PC-9 (cell line): ENCODE data around the gene PTAFR. TPM values are rescaled to one million over a fixed set of nuclear protein-coding genes. Genes with fewer than 3 reads are reported as not detected.

Experiments
- BruUV-seq: library from RNA; stranded (reverse); fragments of 400-500 nt; replicated peaks from 2 replicates; lab custom pipeline; 2021; lab: Mats Ljungman, UMichigan
- CTCF ChIA-PET: fragments of 300-600 bp; sonication (Branson Sonifier 250); formaldehyde crosslinking; loops from one replicate; lab custom pipeline; 2022; ENCODE audit warnings: antibody characterized with exemption; lab: Charles Lee
- POLR2A ChIA-PET: fragments of 300-600 bp; sonication (Branson Sonifier 250); formaldehyde crosslinking; loops from one replicate; lab custom pipeline; 2022; ENCODE audit warnings: antibody characterized with exemption; ENCODE audit not compliant: unreplicated experiment; lab: Charles Lee
- DNase-seq, 2 experiments: peaks; one replicate each; pipeline versions ENCODE4 v3.0.0 to v3.0.0-alpha.2; 2015 to 2022; ENCODE audit warnings: mixed read lengths in 1 of 2
- H2AFZ ChIP-seq: fragments of 200-600 bp; sonication (generic); 2 replicates; pipeline ENCODE4 v1.8.1; 2017; ENCODE audit warnings: antibody characterized with exemption
- H3F3A ChIP-seq: fragments of 200-600 bp; sonication (generic); 2 replicates; pipeline ENCODE4 v1.8.1; 2017; ENCODE audit warnings: antibody characterized with exemption, mild to moderate bottlenecking, low read depth; ENCODE audit not compliant: insufficient read depth
- H3K27ac ChIP-seq: fragments of 200-600 bp; sonication (generic); 2 replicates; pipeline ENCODE4 v1.6.1; 2016; ENCODE audit warnings: mixed run types
- H3K27me3 ChIP-seq: fragments of 200-600 bp; sonication (generic); 2 replicates; pipeline ENCODE4 v1.6.1; 2016; ENCODE audit warnings: low read depth, mixed run types; ENCODE audit not compliant: insufficient read depth
- H3K36me3 ChIP-seq: fragments of 200-600 bp; sonication (generic); 2 replicates; pipeline ENCODE4 v1.6.1; 2016; ENCODE audit warnings: low read depth, mixed run types
- H3K4me1 ChIP-seq: fragments of 200-600 bp; sonication (generic); replicated peaks from 2 replicates; pipeline ENCODE4 v1.6.1; 2016; ENCODE audit warnings: mixed run types; ENCODE audit not compliant: insufficient read depth
- H3K4me2 ChIP-seq: fragments of 200-600 bp; sonication (generic); 2 replicates; pipeline ENCODE4 v1.6.1; 2017; ENCODE audit warnings: mixed run types
- H3K4me3 ChIP-seq: fragments of 200-600 bp; sonication (generic); 2 replicates; pipeline ENCODE4 v1.6.1; 2016; ENCODE audit warnings: mixed run types
- H3K79me2 ChIP-seq: fragments of 200-600 bp; sonication (generic); 2 replicates; pipeline ENCODE4 v1.6.1; 2017; ENCODE audit warnings: low read depth, mixed run types
- H3K9me2 ChIP-seq: fragments of 200-600 bp; sonication (generic); 2 replicates; pipeline ENCODE4 v1.8.1; 2017; ENCODE audit warnings: mild to moderate bottlenecking; ENCODE audit not compliant: insufficient read depth
- H3K9me3 ChIP-seq: fragments of 200-600 bp; sonication (generic); 2 replicates; pipeline ENCODE4 v1.8.1; 2016; ENCODE audit warnings: low read depth; ENCODE audit not compliant: insufficient read depth
- H4K20me1 ChIP-seq: fragments of 200-600 bp; sonication (generic); 2 replicates; pipeline ENCODE4 v1.8.1; 2017; ENCODE audit not compliant: insufficient read depth
- EZH2 ChIP-seq: fragments of 200-600 bp; sonication (generic); IDR thresholded peaks from 2 replicates; pipeline ENCODE4 v1.8.0; 2017; ENCODE audit warnings: antibody characterized with exemption, low read depth
- intact Hi-C: fragments of 100-400 bp; cut with micrococcal nuclease; formaldehyde crosslinking; loops from one replicate; pipeline ENCODE4 v1.10.0; 2022; ENCODE audit not compliant: unreplicated experiment
- total RNA-seq: library from RNA; stranded (reverse); gene quantifications from 2 replicates; pipeline ENCODE4 v1.2.3, GENCODE V29; 2021
- TF ChIP-seq, protein P1 (sequence below): fragments of 200-600 bp; sonication (generic); conservative IDR thresholded peaks from 2 replicates; pipeline ENCODE4 v1.6.1; 2017; ENCODE audit warnings: mixed run types, antibody characterized with exemption, mild to moderate bottlenecking, moderate library complexity

PTAFR gene
- total RNA-seq, 1 experiment from 2014 or later: 12.2 TPM

DNA sequence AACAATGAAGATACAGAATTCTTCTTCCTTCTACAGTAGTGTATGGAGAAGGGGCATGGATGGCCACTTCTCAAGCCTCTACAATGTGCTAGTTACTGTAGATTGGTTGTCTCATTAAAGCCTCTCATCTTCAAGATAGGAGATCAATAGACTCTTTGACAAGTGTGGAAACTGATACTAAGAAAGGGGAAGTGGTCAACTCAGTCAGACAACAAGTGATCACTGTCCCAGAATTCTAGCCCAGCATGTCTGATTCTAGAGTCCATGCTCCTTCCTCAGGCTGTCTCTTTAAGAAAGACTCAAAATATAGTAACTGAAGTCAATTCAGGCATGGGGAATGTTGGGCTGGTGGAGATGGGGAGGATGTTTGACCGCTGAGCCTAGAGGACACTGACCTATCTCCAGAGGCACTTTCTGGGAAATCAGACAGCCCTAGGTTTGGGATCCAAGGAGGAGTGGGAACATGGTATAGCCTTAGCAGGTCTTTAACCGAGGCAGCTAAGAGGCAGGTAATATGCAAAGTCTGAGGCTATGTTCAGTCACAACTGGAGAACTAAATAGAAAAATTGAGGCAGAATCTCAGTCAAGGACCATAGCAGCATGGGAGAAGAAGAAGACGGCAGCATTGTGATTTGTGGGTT is 48.8 kb downstream of the PTAFR start:
- peaks cover 33% of the 10 kb centered on the region for H3F3A ChIP-seq
- POLR2A ChIA-PET: no interaction called here
- BruUV-seq: no TSS peak

DNA sequence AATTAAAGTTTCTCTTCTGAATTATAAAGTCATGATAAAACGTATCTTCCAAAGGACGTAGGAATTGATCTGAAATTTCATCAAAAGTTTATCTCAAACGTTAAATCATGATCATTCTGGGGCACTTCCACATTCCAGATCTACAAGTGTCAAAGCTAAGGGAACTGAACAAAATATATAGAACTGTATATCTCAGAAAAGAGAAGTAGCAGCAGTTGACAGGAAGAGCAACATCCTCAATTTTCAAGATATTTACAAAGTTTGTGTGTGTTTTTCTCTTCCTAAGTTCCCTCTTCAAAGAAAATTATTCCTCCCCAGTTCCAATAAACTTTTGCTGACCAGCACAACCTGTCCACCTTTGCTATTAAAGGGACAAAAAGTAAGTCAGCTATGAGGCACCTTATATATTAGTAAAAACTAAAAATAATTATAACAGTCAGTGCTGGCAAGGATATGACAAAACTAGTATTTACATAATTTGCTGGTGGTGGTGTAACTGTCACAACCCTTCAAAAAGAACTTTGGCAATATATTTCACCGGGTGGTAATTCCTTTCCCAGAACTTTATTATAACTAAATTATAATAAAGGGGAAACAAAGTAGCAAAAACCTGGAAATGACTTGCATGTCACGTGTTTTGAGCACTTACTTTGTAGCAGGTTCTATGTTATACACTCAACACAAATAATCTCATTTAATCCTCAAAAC is 49.6 kb downstream of the PTAFR start:
- Histone ChIP-seq H3K9me3 (no peaks in the 10 kb centered on the region), H3K4me1 (peaks cover 35% of the 10 kb centered on the region), H3F3A (peaks cover 35% of the 10 kb centered on the region), H2AFZ (no peak overlapping the region), H3K27ac (no peak overlapping the region), H3K4me3 (no peak overlapping the region), H3K79me2 (no peaks in the 10 kb centered on the region), H3K4me2 (no peak overlapping the region), H3K27me3 (no peaks in the 10 kb centered on the region), H3K9me2 (no peaks in the 10 kb centered on the region), H4K20me1 (no peaks in the 10 kb centered on the region), H3K36me3 (no peaks in the 10 kb centered on the region)
- intact Hi-C loops: no loop called here
- TF ChIP-seq, protein P1, sequence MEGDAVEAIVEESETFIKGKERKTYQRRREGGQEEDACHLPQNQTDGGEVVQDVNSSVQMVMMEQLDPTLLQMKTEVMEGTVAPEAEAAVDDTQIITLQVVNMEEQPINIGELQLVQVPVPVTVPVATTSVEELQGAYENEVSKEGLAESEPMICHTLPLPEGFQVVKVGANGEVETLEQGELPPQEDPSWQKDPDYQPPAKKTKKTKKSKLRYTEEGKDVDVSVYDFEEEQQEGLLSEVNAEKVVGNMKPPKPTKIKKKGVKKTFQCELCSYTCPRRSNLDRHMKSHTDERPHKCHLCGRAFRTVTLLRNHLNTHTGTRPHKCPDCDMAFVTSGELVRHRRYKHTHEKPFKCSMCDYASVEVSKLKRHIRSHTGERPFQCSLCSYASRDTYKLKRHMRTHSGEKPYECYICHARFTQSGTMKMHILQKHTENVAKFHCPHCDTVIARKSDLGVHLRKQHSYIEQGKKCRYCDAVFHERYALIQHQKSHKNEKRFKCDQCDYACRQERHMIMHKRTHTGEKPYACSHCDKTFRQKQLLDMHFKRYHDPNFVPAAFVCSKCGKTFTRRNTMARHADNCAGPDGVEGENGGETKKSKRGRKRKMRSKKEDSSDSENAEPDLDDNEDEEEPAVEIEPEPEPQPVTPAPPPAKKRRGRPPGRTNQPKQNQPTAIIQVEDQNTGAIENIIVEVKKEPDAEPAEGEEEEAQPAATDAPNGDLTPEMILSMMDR: no peak
- ChIA-PET CTCF (no interaction called here), POLR2A (interaction anchor here (0.6 kb wide), 1 partner anchor 66 kb away, joined by 6 read pairs; no protein-coding TSS in a partner anchor)
- DNase-seq: no peak
- BruUV-seq: no TSS peak

More for the DNA sequence above, 48.8 kb downstream of the PTAFR start:
- TF ChIP-seq, protein P1: no peak
- TF ChIP-seq EZH2: no peak
- no peaks in the 10 kb centered on the region for H3K9me2 ChIP-seq
- no peaks in the 10 kb centered on the region for H4K20me1 ChIP-seq
- no peak overlapping the region for H3K4me2 ChIP-seq
- no peaks in the 10 kb centered on the region for H3K9me3 ChIP-seq
- intact Hi-C loops: no loop called here
- DNase-seq: no peak
- no peak overlapping the region for H2AFZ ChIP-seq
- no peak overlapping the region for H3K4me3 ChIP-seq
- H3K27ac ChIP-seq: no peak overlapping the region; the same call in 1 of the 2 replicates
- no peaks in the 10 kb centered on the region for H3K36me3 ChIP-seq
- CTCF ChIA-PET: no interaction called here
- H3K4me1 ChIP-seq: peaks cover 30% of the 10 kb centered on the region
- no peaks in the 10 kb centered on the region for H3K27me3 ChIP-seq
- no peaks in the 10 kb centered on the region for H3K79me2 ChIP-seq

DNA sequence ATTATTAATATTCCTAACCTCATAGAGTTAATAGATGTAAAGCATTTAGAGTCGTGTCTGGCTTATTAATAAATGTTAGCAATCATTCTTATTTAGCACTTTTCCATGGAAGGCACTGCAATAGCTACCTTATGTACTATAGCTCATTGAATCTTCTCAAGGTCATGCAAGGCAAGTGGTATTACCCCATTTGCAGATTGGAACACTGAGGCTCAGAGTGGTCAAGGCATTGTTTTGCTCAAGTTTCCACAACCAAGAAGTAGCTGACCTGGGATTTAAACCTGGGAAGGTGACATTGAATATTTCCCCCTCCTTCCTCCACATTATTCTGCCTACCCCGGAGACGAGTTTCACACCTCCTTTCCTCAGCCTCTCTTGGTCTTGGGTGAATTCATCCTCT is 50.3 kb downstream of the PTAFR start:
- H3K27ac ChIP-seq: no peak overlapping the region
- POLR2A ChIA-PET: interaction anchor here (0.6 to 0.7 kb wide), 2 partner anchors 8 to 67 kb away, joined by 4 to 6 read pairs; no protein-coding TSS in a partner anchor

More for the DNA sequence above, 50.3 kb downstream of the PTAFR start:
- intact Hi-C loops: no loop called here
- Histone ChIP-seq H3K4me3 (no peak overlapping the region), H3K27me3 (no peaks in the 10 kb centered on the region), H3K36me3 (no peaks in the 10 kb centered on the region), H3K4me2 (no peak overlapping the region), H3K9me2 (no peaks in the 10 kb centered on the region), H3F3A (peaks cover 35% of the 10 kb centered on the region), H2AFZ (no peak overlapping the region), H3K4me1 (peaks cover 35% of the 10 kb centered on the region), H3K9me3 (no peaks in the 10 kb centered on the region), H3K79me2 (no peaks in the 10 kb centered on the region), H4K20me1 (no peaks in the 10 kb centered on the region)
- no peak for TF ChIP-seq EZH2
- TF ChIP-seq, protein P1: no peak
- DNase-seq: no peak
- no TSS peak for BruUV-seq
- CTCF ChIA-PET: no interaction called here
